ENCODE data around the gene ALOX15.
"Not testable (repeated sequence)": the region's sequence is repeated elsewhere in the genome, so short reads cannot be mapped to it uniquely, and the experiment has no call there.

Gene ALOX15

GRCh38 chr17:4641297-4642195, at the start of gene ALOX15:
Gene ALOX15, minus strand, starts transcription at chr17:4641678. Its CDS starts 27 bp downstream, at chr17:4641651.
- no peak for DNase-seq (ENCODE audit: low read depth)

GRCh38 chr17:4690745-4691144, 49.3 kb upstream of the ALOX15 start:
- DNase-seq (ENCODE audit: low read depth), result no peak

- not testable (repeated sequence) for DNase-seq (ENCODE audit: low read depth)
Measured at GRCh38 chr17:4689872-4690271, 48.4 kb upstream of the ALOX15 start.

GRCh38 chr17:4683739-4684138, 42.3 kb upstream of the ALOX15 start:
- not testable (repeated sequence) for DNase-seq (ENCODE audit: low read depth)

GRCh38 chr17:4679658-4680057, 38.2 kb upstream of the ALOX15 start:
- DNase-seq (ENCODE audit: low read depth), result no peak

GRCh38 chr17:4678448-4679026, 37.1 kb upstream of the ALOX15 start:
- peak; percentile 66 for DNase-seq (ENCODE audit: low read depth)

- no peak for DNase-seq (ENCODE audit: low read depth)
Measured at GRCh38 chr17:4676791-4677190, 35.3 kb upstream of the ALOX15 start.

GRCh38 chr17:4675791-4676190, 34.3 kb upstream of the ALOX15 start:
- no peak for DNase-seq (ENCODE audit: low read depth)

- DNase-seq (ENCODE audit: low read depth), result no peak
Measured at GRCh38 chr17:4674685-4674998, 33.2 kb upstream of the ALOX15 start.

GRCh38 chr17:4673986-4674684, 32.7 kb upstream of the ALOX15 start:
- DNase-seq (ENCODE audit: low read depth), result no peak

GRCh38 chr17:4673169-4673568, 31.7 kb upstream of the ALOX15 start:
- DNase-seq (ENCODE audit: low read depth), result no peak

- DNase-seq (ENCODE audit: low read depth), result no peak
Measured at GRCh38 chr17:4672751-4673150, 31.3 kb upstream of the ALOX15 start.

- no peak for DNase-seq (ENCODE audit: low read depth)
Measured at GRCh38 chr17:4672055-4672630, 30.7 kb upstream of the ALOX15 start.

- no peak for DNase-seq (ENCODE audit: low read depth)
Measured at GRCh38 chr17:4667166-4667565, 25.7 kb upstream of the ALOX15 start.

- peak; percentile 21 for DNase-seq (ENCODE audit: low read depth)
Measured at GRCh38 chr17:4666296-4666695, 24.8 kb upstream of the ALOX15 start.

- DNase-seq (ENCODE audit: low read depth), result no peak
Measured at GRCh38 chr17:4665027-4665426, 23.5 kb upstream of the ALOX15 start.

GRCh38 chr17:4664230-4664629, 22.8 kb upstream of the ALOX15 start:
- DNase-seq (ENCODE audit: low read depth), result no peak

- DNase-seq (ENCODE audit: low read depth), result no peak
Measured at GRCh38 chr17:4663711-4664110, 22.2 kb upstream of the ALOX15 start.

- no peak for DNase-seq (ENCODE audit: low read depth)
Measured at GRCh38 chr17:4658478-4659305, 17.2 kb upstream of the ALOX15 start.

- no peak for DNase-seq (ENCODE audit: low read depth)
Measured at GRCh38 chr17:4657678-4658077, 16.2 kb upstream of the ALOX15 start.

- DNase-seq (ENCODE audit: low read depth), result not testable (repeated sequence)
Measured at GRCh38 chr17:4655933-4656332, 14.5 kb upstream of the ALOX15 start.

- DNase-seq (ENCODE audit: low read depth), result no peak
Measured at GRCh38 chr17:4652997-4653396, 11.5 kb upstream of the ALOX15 start.
